ENCODE results near the gene MT3. TPM values are rescaled to one million over a fixed set of nuclear protein-coding genes. Genes with fewer than 3 reads are reported as not detected.

MT3 gene
- total and polyA plus RNA-seq, 9 of the 15 experiments (the other 6 are each of a cell fraction or from before 2014, with no cell fraction given): not detected

DNA sequence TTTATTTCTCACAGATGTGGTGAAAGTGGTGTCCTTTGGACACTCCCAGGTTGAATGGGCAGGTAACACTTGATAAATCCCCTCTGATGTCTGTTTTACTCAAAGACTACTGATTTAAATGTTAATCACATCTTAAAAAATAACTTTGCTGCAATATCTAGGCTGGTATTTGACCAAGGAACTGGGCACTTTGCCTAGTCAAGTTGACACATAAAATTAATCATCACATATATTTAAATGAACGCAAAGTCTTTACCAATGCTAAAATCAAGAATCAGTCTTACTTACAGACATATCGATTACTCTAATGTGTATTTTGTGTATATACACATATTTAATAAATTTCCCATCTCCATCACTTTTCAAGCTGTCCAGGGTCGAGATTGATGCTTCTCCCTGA, 26.0 kb downstream of the MT3 start:
- peaks cover 2 to 6% of the 10 kb centered on the region in 2 experiments; a peak in 4 of 5 replicates for H3K4me1 ChIP-seq (replicated peaks in 1 of 2; ENCODE audit: control insufficient read depth in 2 of 2, insufficient read depth in 2 of 2, low read length in 2 of 2)
- H3K4me2 ChIP-seq (ENCODE audit: insufficient read depth, low read length): no peak overlapping the region
- H3K79me2 ChIP-seq (ENCODE audit: control insufficient read depth, insufficient read depth, low read length): no peaks in the 10 kb centered on the region
- intact Hi-C loops (cut with micrococcal nuclease): no loop called here
- in situ Hi-C loops (cut with MboI): no loop called here
- 7% methylated on average over 3 of the region's 3 CpGs for WGBS (ENCODE audit: insufficient coverage, low coverage, missing lambda C conversion rate)
- ChIA-PET CTCF (ENCODE audit: low intra/inter-chr PET ratio) (no interaction called here), POLR2A (no interaction called here)
- no peaks in the 10 kb centered on the region for H3K36me3 ChIP-seq (ENCODE audit: control insufficient read depth, insufficient read depth, low read length)
- DNase-seq (ENCODE audit: extremely low read depth in 1 of 4, low spot score in 3 of 4) (no peak), ATAC-seq (no peak), FAIRE-seq (no peak)
- H3K4me3 ChIP-seq: no peak overlapping the region
- H2AFZ ChIP-seq (ENCODE audit: low read depth, low read length): no peak overlapping the region
- TF ChIP-seq SMARCE1 (IDR thresholded peaks at IDR 0.05) (no peak), ZNF589 (CRISPR knock-in tag; IDR thresholded peaks at IDR 0.05; ENCODE audit: low read depth) (no peak), SPI1 (IDR thresholded peaks at IDR 0.05; ENCODE audit: borderline replicate concordance, low read depth, low read length) (no peak), ZNF444 (CRISPR knock-in tag; IDR thresholded peaks at IDR 0.05) (no peak), PURB (CRISPR knock-in tag; IDR thresholded peaks at IDR 0.05; ENCODE audit: low read depth) (no peak)
- TF ChIP-seq, protein P1, sequence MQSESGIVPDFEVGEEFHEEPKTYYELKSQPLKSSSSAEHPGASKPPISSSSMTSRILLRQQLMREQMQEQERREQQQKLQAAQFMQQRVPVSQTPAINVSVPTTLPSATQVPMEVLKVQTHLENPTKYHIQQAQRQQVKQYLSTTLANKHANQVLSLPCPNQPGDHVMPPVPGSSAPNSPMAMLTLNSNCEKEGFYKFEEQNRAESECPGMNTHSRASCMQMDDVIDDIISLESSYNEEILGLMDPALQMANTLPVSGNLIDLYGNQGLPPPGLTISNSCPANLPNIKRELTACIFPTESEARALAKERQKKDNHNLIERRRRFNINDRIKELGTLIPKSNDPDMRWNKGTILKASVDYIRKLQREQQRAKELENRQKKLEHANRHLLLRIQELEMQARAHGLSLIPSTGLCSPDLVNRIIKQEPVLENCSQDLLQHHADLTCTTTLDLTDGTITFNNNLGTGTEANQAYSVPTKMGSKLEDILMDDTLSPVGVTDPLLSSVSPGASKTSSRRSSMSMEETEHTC (IDR thresholded peaks at IDR 0.05): no peak
- TF ChIP-seq, protein P2, sequence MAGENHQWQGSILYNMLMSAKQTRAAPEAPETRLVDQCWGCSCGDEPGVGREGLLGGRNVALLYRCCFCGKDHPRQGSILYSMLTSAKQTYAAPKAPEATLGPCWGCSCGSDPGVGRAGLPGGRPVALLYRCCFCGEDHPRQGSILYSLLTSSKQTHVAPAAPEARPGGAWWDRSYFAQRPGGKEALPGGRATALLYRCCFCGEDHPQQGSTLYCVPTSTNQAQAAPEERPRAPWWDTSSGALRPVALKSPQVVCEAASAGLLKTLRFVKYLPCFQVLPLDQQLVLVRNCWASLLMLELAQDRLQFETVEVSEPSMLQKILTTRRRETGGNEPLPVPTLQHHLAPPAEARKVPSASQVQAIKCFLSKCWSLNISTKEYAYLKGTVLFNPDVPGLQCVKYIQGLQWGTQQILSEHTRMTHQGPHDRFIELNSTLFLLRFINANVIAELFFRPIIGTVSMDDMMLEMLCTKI (IDR thresholded peaks at IDR 0.05; ENCODE audit: partially characterized antibody): no peak
- peaks cover 17 to 39% of the 10 kb centered on the region in 2 experiments for H3K27me3 ChIP-seq (ENCODE audit: control insufficient read depth in 2 of 2, insufficient read depth in 2 of 2, low read length in 2 of 2)
- H3K27ac ChIP-seq (ENCODE audit: extremely low read depth, low read depth, low read length): no peak overlapping the region
- BruUV-seq (replicated peaks): no TSS peak
- no peak overlapping the region for H3K9ac ChIP-seq (ENCODE audit: insufficient read depth in 1 of 2, low read depth in 2 of 2, low read length in 2 of 2)
- H3K9me1 ChIP-seq (ENCODE audit: control insufficient read depth, insufficient read depth, low read length): no peaks in the 10 kb centered on the region
- no peaks in the 10 kb centered on the region for H4K20me1 ChIP-seq (replicated peaks; ENCODE audit: control insufficient read depth, insufficient read depth, low read length)
- H3K9me3 ChIP-seq (replicated peaks; ENCODE audit: control insufficient read depth, insufficient read depth, low read depth, low read length): no peaks in the 10 kb centered on the region
